GM21515 (cell line): ENCODE data around the gene ALKBH5.

Experiments used
- ATAC-seq: cut with Tn5 transposase; IDR thresholded peaks from one replicate; pipeline ENCODE4 v1.9.1; 2021; ENCODE audit not compliant: unreplicated experiment

ALKBH5 gene

DNA sequence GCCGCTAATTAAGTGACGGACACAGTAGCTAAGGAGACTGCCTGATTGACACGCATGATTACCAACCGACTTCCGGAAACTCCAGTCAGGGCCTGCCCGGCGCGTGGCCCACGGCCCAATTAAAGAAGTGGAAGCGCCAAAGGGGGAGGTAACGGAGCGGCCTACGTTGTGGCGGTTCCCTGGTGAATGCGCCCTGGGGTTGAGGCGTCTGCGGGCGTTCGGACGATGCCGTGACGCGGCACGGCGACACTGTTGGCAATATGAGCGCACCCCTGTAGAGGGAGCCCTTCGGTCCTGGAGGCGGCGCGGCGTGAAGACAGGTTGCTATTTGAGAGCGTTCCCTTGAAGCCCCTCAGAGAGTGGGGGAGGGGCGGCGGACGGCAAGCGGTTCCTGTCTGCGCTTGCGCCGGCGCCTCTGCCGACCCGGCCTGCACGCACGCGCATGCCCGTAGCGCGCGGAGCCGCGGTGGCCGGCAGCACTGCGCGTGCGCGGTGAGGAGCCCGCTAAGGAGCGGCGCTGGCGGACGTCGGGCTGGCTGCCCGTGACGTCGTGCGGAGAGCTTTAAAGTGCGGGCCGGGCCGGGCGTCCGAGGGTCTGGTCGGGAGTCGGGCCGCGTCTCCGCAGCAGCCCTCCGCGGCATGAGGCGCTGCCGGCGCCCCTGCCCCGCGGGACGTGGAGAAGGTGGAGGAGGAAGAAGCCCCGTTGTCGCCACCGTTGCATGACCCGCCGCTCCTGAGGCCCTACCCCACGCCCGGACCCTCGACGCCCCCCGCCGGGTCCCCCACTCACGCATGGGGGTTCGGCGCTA, at the start of gene ALKBH5:
Gene ALKBH5 (plus strand): TSS at position 495 of the 809 bp plus-strand sequence. CDS start 416 bp downstream, outside the sequence.
- peak; percentile 67 for ATAC-seq

DNA sequence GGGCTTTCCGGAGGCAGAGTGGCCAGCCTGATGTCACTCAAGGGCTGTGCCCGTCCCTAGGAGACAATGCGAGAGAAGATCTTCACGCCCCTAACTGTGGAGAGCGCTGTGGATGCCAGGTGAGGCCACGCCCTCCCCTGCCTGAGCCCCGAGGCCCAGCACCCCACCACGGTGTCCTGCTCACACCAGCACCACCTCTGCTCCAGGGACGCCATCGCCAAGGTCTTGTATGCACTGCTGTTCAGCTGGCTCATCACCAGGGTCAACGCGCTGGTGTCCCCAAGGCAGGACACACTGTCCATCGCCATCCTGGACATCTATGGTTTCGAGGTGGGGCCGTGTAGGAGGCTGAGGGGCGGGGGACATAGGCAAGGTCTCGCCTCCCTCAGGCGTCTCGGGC, 47.3 kb upstream of the ALKBH5 start:
- no peak for ATAC-seq

GRCh38 chr17:18138065-18138749, 45.4 kb upstream of the ALKBH5 start:
- no peak for ATAC-seq

DNA sequence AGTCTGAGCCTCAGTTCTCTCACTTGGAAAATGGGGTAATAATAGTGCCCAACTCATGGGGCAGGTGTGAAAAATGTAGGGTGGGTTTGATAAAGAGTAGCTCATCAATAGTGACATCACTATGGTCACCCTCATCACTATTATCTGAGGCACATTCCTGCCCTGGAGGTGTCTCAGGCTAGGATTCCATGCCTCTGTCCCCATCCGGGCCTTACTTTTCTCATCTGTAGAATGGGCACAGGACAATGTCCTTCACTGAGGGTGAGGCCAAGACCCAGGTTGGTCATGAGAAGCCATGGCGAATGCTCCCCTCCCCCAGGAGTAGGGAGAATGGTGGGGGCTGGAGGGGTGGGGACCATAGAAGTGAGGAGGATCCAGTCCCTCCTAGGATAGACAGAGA, 44.5 kb upstream of the ALKBH5 start:
- ATAC-seq: no peak

DNA sequence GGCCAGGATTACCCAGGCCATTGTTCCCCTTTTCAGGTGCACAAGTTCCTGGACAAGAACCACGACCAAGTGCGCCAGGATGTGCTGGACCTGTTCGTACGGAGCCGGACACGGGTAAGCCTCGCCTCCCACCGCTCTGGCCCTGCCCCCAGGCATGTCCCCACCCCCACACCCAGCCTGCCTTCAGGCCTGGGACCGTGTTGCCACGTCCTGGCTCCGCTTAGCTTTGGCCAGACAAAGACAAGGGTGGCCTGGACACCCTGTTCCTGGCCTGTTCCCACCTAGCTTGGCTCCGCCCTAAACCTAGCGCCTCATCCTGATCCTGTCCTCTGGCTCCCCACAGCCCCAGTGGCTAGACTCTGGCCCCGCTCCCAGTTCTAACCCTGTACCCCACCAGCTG, 44.1 kb upstream of the ALKBH5 start:
- no peak for ATAC-seq

DNA sequence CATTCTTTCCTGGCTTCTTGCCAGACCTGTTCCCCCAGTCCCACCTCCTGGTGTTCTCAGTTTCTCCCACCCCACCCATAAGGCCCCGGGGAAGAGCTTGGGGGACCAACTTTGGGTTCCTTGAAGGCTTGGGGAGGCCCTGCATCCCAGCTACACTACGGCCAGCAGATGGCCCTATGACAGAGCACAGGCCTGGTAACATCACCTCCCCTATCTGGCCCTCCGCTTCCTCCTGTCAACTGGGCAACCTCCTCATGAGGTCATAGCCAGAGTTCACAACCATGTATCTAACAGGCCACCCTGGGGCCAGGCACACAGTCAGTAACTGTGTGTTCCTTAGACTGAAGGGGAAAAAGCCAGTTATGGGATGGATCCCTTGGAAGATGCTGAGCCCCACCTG, 43.7 kb upstream of the ALKBH5 start:
- no peak for ATAC-seq

GRCh38 chr17:18140648-18141047, 43.0 kb upstream of the ALKBH5 start:
- ATAC-seq: no peak

- no peak for ATAC-seq
These were observed 42.3 kb upstream of the ALKBH5 start for GRCh38 chr17:18141210-18141803.

DNA sequence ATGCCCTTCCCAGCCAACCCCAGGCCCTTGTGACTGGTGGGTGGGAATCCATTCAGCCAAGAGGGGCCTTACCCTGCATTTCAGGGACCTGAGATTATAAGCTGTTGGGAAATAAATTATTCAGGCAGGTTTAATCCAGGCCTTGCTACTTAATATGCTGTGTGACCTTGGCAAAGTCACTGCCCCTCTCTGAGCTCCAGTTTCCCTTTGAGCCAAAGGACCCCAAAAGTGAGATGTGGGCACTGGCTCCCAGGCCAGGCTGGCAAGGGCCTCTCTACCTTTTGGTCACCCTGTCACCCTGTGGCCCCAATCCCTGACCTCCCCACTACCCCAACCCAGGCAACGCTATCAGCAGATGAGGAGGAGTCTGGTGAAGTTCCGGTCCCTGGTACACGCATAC, 41.2 kb upstream of the ALKBH5 start:
- ATAC-seq: no peak

DNA sequence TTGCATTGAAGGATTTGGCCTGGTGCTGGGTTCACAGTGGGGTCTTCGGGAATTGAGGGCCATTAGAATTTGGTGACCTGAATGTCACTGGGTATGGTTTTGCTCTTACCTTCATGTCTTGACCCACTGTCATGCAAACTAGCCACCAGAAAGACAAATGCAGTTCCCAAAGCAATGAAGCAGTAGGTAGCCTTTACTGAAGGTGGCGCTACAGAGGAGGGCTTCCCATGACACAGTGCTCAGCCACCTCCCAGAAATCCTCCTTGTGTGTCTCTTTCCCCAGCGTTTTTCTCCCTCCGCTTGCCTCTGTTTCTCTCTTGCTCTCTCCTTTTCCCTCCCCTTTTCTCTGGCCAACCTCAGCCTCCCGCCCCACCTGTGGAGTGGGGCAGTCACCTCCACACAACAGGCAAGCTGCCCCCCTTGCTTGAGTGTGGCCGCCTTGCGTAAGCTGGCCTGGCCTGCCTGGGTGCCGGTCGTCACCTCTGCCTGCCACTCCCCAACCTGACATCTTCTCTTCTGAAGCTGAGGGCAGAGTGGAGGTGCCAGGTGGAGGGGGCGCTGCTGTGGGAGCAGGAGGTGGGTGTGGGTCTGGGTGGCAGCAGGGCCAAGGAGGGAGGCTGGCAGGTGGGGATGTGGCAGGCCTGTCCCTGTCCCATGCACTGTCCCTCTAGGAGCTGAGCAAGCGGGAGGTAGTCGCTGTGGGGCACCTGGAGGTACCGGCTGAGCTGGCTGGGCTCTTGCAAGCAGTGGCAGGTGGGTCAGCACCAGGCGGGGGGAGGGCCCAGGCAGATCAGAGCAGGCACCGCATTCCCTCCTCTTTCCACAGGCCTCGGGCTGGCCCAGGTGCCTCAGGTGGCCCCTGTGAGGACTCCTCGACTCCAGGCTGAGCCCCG, 40.3 kb upstream of the ALKBH5 start:
- ATAC-seq: no peak

- ATAC-seq: no peak
These were observed 39.4 kb upstream of the ALKBH5 start for GRCh38 chr17:18144261-18144660.

DNA sequence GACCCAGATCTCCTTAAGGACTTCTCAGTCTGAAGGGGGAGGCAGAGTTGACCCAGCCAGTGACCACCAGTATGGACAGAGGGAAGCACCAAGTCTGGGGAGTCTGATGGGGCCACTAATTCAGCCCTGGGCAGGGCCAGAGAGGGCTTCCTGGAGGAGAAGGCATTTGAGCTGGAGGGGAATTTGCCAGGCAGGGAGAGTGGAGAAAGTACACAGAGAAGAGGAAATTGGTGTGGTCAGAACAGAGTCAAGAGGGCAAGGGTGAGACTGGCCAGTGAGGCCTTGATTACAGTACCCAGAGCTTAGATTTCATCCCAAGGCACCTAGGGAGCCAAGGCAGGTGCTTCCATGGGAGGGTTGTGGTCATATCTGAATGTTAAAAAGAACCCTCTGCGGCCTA, 38.8 kb upstream of the ALKBH5 start:
- ATAC-seq: no peak

DNA sequence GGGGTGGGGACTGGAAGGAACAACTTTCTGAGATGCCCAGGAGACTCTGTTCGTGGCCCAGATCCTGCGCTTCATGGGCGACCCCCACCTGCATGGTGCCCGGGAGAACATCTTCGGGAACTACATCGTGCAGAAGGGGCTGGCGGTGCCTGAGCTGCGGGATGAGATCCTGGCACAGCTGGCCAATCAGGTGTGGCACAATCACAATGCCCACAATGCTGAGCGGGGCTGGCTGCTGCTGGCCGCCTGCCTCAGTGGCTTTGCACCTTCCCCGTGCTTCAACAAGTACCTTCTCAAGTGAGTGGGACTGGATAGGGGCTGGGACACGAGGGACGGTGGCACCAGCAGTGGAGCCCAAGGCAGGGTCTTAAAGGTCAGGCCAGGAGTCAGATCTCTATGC, 37.8 kb upstream of the ALKBH5 start:
- ATAC-seq: no peak

DNA sequence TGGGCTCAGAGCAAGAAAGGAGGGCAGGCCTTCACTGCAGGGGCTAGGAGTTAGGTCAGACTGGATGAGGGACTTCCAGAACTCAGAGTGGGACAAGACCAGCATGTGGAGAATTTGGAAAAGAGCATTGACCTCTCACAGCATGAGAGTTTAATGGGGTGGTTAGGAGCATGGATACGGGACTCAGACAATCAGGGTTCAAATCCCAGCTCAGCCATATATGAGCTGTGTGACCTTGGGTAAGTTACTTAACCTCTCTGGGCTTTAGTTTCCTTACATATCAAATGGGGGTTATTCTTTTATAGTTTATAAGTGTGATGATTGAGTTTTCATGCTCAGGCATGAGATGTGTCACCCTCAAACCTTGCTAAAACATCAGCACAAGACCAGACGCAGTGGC, 37.4 kb upstream of the ALKBH5 start:
- ATAC-seq: no peak

GRCh38 chr17:18146980-18147379, 36.6 kb upstream of the ALKBH5 start:
- ATAC-seq: no peak

- no peak for ATAC-seq
These were observed 35.0 kb upstream of the ALKBH5 start for GRCh38 chr17:18148586-18148985.

GRCh38 chr17:18151290-18151689, 32.3 kb upstream of the ALKBH5 start:
- no peak for ATAC-seq

DNA sequence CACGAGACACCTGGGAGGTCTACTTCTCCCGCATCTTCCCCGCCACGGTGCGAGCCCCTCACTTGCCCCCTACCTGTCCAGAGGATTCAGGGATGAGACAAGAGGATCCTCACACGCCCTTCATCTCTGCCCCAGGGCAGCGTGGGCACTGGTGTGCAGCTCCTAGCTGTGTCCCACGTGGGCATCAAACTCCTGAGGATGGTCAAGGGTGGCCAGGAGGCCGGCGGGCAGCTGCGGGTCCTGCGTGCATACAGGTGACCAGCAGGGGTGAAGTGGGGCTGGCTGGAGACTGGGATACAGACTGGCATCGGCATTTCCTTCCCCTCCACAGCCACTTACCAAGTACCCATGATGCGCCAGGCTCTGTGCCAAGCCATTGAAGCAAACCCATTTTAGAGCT, 28.4 kb upstream of the ALKBH5 start:
- no peak for ATAC-seq

- ATAC-seq: no peak
These were observed 27.3 kb upstream of the ALKBH5 start for GRCh38 chr17:18156171-18156975.

DNA sequence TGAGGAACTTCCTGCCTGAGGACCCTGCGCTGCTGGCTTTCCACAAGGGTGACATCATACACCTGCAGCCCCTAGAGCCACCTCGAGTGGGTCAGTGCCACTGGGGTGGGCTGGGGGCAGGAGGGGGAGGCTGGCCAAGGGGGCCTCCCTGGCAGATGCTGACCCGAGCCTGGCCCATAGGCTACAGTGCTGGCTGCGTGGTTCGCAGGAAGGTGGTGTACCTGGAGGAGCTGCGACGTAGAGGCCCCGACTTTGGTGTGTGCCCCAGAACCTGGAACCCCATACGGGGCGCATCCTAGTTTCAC, 26.7 kb upstream of the ALKBH5 start:
- ATAC-seq: no peak
